GM19468 (cell line): ENCODE results near the gene C9orf72.
"Not testable (repeated sequence)": the region's sequence is repeated elsewhere in the genome, so short reads cannot be mapped to it uniquely, and the experiment has no call there.

ENCODE experiments used
- ATAC-seq: cut with Tn5 transposase; IDR thresholded peaks from one replicate; pipeline ENCODE4 v1.9.1; 2021; ENCODE audit warnings: mild to moderate bottlenecking, moderate library complexity, moderate number of reproducible peaks; ENCODE audit not compliant: unreplicated experiment; ENCODE audit errors: extremely low read depth

The C9orf72 gene

GRCh38 chr9:27572918-27573633 is at the start of gene C9orf72:
C9orf72 (minus strand) TSS chr9:27573481; CDS start chr9:27567120, 6,361 bp downstream.
- peak; percentile 43 for ATAC-seq

DNA sequence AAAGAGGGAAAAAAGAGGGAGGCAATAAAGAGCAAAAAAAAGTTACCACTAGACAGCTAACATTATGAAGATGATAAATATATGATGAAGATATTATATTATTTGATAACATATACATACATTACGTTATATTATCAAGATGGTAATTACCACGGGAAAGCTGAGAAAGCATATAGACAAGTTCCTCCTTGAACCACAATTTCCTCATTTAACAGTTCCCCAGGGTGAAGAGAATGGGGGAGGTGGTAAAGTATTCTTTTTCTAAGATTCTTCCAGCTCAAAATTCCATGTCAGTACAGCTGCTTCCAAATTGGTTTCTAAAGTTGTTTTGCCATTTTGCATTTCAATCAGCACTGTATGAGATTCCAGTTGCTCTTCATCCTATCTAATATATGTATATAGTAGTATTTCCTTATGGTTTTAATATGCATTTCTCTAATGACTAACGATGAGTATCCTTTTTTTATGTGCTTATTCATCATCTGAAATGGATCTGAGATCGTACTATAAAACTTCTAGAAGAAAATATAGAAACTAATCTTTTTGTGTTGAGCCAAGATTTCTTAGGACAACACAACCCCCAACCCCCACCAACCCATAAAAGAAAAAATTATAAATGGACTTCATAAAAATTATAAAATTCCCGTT is 49.5 kb upstream of the C9orf72 start:
- no peak for ATAC-seq

GRCh38 chr9:27619743-27620142 is 46.5 kb upstream of the C9orf72 start:
- no peak for ATAC-seq

GRCh38 chr9:27618066-27618465 is 44.8 kb upstream of the C9orf72 start:
- ATAC-seq = no peak

GRCh38 chr9:27614551-27614950 is 41.3 kb upstream of the C9orf72 start:
- no peak for ATAC-seq

DNA sequence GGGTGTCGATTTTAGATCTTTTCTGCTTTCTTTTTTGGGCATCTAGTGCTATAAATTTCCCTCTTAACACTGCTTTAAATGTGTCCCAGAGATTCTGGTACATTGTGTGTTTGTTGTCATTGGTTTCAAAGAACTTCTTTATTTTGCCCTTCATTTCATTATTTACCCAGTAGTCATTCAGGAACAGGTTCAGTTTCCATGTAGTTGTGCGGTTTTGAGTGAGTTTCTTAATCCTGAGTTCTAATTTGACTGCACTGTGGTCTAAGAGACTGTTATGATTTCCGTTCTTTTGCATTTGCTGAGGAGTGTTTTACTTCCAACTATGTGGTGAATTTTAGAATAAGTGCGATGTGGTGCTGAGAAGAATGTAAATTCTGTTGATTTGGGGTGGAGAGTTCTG is 38.8 kb upstream of the C9orf72 start:
- ATAC-seq = not testable (repeated sequence)

GRCh38 chr9:27610622-27611021 is 37.3 kb upstream of the C9orf72 start:
- no peak for ATAC-seq

GRCh38 chr9:27602954-27603353 is 29.7 kb upstream of the C9orf72 start:
- no peak for ATAC-seq

GRCh38 chr9:27602142-27602861 is 29.0 kb upstream of the C9orf72 start:
- no peak for ATAC-seq

DNA sequence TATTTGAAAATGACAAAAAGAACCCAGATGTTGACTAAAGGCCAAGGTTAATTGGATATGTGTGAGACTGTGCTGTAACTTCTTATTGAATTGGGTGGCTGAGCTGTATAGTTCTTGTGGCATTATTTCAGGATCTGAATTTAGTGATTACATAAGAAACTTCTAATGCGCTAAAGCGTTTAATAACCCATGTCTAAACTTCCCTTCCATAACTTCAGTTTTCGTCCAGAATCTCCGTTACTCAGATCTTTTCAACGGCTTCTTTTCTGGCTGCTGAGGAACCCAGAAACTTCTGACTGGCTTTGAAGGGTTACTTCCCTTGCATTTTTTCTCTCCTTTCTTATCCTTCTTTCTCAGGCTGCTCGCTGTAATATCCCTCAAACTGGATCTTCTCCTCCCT is 28.1 kb upstream of the C9orf72 start:
- ATAC-seq = no peak

DNA sequence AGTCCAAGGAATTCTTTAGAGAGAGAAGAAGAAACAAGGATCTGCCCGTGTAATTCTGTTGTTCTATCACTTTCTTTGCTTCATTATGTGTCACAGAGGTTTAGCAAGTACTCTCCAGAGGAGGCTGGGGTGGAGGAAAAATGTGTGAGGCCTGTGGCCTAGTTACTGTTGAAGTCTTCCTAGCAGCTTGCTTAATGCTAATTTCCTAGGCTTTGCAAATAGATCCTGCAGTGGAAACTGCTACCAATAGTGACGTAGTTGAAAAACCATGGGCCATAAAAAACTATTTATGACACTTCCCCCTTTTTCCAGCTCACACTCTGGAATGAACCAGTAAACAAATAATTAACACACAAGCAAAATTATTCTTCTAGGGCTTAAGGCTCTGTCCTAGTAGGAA is 27.0 kb upstream of the C9orf72 start:
- ATAC-seq = no peak

GRCh38 chr9:27599870-27600238 is 26.6 kb upstream of the C9orf72 start:
- ATAC-seq = no peak

DNA sequence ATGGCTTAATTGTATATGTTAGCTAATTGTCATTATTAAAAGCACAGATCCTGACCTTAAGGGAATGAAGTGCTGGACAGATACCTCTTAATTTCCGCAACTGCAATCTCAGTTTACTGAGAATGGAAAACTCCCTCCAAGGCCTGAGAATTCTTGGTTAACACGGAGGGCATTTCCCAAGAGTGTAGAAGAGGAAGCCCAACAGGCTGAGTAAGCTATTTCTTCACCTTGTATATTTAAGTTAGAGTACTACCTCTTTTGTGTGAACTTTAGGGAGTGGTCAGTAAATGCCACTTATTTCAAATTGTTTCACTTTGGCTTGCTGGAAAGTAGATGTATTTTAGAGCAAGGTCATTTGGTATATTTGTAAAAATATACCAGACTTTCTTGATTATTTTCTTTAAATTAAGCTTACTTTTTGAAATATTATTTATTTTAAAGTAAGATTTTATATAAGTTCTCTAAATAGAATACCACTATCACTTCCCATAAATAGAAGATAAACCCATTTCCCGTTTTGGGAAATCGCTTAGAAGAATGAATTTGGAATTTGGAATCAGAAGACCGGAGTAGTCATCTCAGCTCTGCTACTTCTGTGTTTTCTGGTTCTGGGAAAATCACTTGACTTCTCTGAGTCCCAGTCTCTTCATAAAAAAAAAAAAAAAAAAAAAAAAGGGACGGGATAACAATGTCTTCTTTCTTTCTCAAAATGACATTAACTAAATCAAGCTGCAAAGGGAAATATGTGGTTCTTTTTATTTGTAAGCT is 26.0 kb upstream of the C9orf72 start:
- ATAC-seq = no peak

GRCh38 chr9:27595733-27596132 is 22.5 kb upstream of the C9orf72 start:
- no peak for ATAC-seq

GRCh38 chr9:27591672-27592071 is 18.4 kb upstream of the C9orf72 start:
- no peak for ATAC-seq

DNA sequence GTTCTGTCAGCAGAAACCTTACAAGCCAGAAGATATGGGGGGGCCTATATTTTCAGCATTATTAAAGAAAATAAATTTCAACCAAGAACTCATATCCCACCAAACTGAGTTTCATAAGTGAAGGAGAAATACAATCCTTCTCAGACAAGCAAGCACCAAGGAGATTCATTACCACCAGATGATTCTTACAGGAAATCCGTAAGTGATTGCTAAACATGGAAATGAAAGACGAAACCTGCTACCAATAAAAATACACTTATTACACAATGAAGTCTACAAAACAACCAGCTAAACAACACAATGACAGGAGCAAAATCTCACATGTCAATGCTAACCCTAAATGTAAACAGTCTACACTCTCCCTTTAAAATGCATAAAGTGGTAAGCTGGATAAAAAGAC is 17.8 kb upstream of the C9orf72 start:
- no peak for ATAC-seq

- ATAC-seq = no peak
These were observed 17.4 kb upstream of the C9orf72 start for GRCh38 chr9:27590651-27591050.

- no peak for ATAC-seq
These were observed 16.2 kb upstream of the C9orf72 start for GRCh38 chr9:27589462-27589861.

- no peak for ATAC-seq
These were observed 13.0 kb upstream of the C9orf72 start for GRCh38 chr9:27586304-27586703.

DNA sequence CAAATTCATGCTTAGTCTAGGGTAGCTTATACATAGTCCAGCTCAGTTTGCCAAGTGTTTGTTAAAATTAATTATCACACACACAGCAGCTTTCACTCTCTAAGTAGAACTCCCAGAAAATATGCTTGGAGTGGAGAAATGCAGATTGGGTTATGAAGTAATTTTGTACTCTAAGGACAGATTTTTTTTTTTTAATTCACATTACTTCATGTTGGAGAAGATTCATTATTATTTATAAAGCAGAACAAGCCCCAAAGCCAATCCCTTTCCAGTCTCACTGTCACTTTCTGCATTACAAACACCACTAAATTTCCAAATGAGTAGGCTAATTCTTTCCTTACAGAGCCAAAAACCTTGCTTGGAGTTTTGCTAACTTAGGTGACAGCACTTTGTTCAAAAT is 11.7 kb upstream of the C9orf72 start:
- ATAC-seq = no peak

DNA sequence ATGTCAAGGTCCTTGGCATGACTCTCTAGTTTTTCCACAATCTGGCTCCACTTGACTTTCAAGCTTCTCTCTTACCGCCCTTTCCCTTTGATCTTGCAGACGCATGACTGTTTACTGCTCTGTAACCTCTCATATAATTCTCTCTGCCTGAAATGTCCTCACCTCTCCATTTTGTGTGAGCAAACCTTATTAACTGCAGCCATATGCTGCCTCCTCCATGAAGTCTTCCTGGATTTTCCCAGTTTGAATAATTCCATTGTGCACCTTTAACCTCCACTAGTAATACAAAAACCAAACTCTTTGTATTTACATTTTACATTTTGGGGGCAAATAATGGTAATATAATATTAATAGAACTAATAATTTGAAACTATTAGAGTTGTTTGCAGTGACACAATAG is 9.5 kb upstream of the C9orf72 start:
- no peak for ATAC-seq
